Gastroesophageal sphincter (tissue), 4 donors: ENCODE results near the gene RIPK3. TPM values are rescaled to one million over a fixed set of nuclear protein-coding genes. Genes with fewer than 3 reads are reported as not detected.
A peak's percentile ranks its signal among the peaks of the same experiment; 100 is the strongest.
"Not testable (repeated sequence)": the region's sequence is repeated elsewhere in the genome, so short reads cannot be mapped to it uniquely, and the experiment has no call there.

Source experiments
- ATAC-seq: fragments of 150-250 bp; one replicate; pipeline ENCODE4 v1.9.1; 2016; ENCODE audit warnings: mild to moderate bottlenecking, moderate library complexity
- H3K27ac ChIP-seq, 4 donors: fragments of 200-600 bp; sonication (generic) in 3 of 4; 1 replicate in 3 of 4; 2 replicates in 1 of 4; pipeline ENCODE4 v1.5.1; 2016 to 2019
- H3K27me3 ChIP-seq: fragments of 200-600 bp; sonication (generic); one replicate; pipeline ENCODE4 v1.5.1; 2019
- H3K36me3 ChIP-seq, 2 donors: fragments of 200-600 bp; sonication (generic); one replicate each; pipeline ENCODE4 v1.5.1; 2019; ENCODE audit warnings: control low read depth in 1 of 2
- H3K4me1 ChIP-seq, 3 donors: fragments of 200-600 bp; sonication (generic); 1 replicate in 2 of 3; 2 replicates in 1 of 3; pipeline ENCODE4 v1.5.1; 2016 to 2019; ENCODE audit warnings: control low read depth in 2 of 3
- H3K4me3 ChIP-seq, 2 donors: fragments of 200-600 bp; sonication (generic); one replicate each; pipeline ENCODE4 v1.5.1; 2019; ENCODE audit warnings: mild to moderate bottlenecking in 1 of 2, moderate library complexity in 1 of 2
- H3K9me3 ChIP-seq, 3 donors: fragments of 200-600 bp; sonication (generic); one replicate each; pipeline ENCODE4 v1.5.1; 2017 to 2019; ENCODE audit warnings: control low read depth in 2 of 3
- EP300 ChIP-seq: sonication (generic); formaldehyde crosslinking; IDR thresholded peaks from one replicate; pipeline ENCODE4 v1.6.1; 2017; ENCODE audit warnings: antibody characterized with exemption, mild to moderate bottlenecking
- POLR2A ChIP-seq, 2 donors: fragments of 450-650 bp; IDR thresholded peaks; one replicate each; pipeline ENCODE4 v1.6.1; 2017; ENCODE audit warnings: antibody characterized with exemption in 2 of 2, mild to moderate bottlenecking in 2 of 2, moderate library complexity in 1 of 2
- POLR2AphosphoS5 ChIP-seq: sonication (generic); formaldehyde crosslinking; IDR thresholded peaks from one replicate; pipeline ENCODE4 v1.6.1; 2017; ENCODE audit warnings: antibody characterized with exemption
- WGBS, 2 donors: methylation state at CpG; one replicate each; pipeline ENCODE4 v1.1.5; 2018; ENCODE audit warnings: low coverage in 1 of 2; 5-methylcytosine and 5-hydroxymethylcytosine counted together
- total RNA-seq, 4 donors: library from RNA; depleted of rRNA; stranded (reverse); fragments of >200 nt; gene quantifications; one replicate each; pipeline ENCODE4 v1.1.0, GENCODE V29; 2016
- TF ChIP-seq, protein P1 (sequence below), 4 experiments: fragments of 200-600 bp in 2 of 4; fragments of 450-650 bp in 2 of 4; sonication (generic) in 1 of 4; IDR thresholded peaks; one replicate each; pipeline ENCODE4 v1.5.1; 2017 to 2019; ENCODE audit warnings: antibody characterized with exemption in 4 of 4, mild to moderate bottlenecking in 2 of 4, moderate library complexity in 2 of 4

The RIPK3 gene
- total RNA-seq, 4 donors from 2014 or later = 3.1 to 8.9 (median 3.9) TPM

- peaks cover 44% of the 10 kb centered on the region for H3K27me3 ChIP-seq
- H3K9me3 ChIP-seq = no peaks in the 10 kb centered on the region
- H3K27ac ChIP-seq = peak overlapping the region in 1 of 4 donors; percentile 37
- H3K4me1 ChIP-seq = peaks cover 0 to 33% (median 6%) of the 10 kb centered on the region in 3 donors
- no peak for TF ChIP-seq EP300
- no peak for TF ChIP-seq POLR2AphosphoS5
- ATAC-seq = no peak
- WGBS, 2 donors = 62 to 84% methylated on average over 3 to 6 of the region's 12 CpGs
- H3K4me3 ChIP-seq = no peak overlapping the region
- peaks cover 0 to under 1% of the 10 kb centered on the region in 2 donors for H3K36me3 ChIP-seq
Observed at GRCh38 chr14:24329073-24329663, 10.6 kb downstream of the RIPK3 start.

DNA sequence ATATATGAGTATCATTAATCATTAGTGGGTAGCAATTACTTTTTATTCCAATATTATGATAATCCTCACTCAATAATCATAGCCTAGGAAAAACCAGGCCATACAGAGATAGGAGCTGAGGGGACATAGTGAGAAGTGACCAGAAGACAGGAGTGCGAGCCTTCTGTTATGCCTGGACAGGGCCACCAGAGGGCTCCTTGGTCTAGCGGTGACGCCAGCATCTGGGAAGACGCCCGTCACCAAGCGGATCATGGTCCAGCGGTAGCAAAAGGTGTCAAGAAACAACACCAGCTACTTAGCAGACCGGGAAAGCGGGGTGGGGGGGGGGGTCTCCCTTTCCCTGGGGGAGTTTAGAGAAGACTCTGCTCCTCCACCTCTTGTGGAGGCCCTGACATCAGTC is 11.9 kb downstream of the RIPK3 start:
- TF ChIP-seq, protein P1, sequence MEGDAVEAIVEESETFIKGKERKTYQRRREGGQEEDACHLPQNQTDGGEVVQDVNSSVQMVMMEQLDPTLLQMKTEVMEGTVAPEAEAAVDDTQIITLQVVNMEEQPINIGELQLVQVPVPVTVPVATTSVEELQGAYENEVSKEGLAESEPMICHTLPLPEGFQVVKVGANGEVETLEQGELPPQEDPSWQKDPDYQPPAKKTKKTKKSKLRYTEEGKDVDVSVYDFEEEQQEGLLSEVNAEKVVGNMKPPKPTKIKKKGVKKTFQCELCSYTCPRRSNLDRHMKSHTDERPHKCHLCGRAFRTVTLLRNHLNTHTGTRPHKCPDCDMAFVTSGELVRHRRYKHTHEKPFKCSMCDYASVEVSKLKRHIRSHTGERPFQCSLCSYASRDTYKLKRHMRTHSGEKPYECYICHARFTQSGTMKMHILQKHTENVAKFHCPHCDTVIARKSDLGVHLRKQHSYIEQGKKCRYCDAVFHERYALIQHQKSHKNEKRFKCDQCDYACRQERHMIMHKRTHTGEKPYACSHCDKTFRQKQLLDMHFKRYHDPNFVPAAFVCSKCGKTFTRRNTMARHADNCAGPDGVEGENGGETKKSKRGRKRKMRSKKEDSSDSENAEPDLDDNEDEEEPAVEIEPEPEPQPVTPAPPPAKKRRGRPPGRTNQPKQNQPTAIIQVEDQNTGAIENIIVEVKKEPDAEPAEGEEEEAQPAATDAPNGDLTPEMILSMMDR (IDR thresholded peaks at IDR 0.05) = peak in 3 of 4 experiments; percentile 65 to 79 (median 74)
- H3K4me3 ChIP-seq, H3K9me3 ChIP-seq, H3K36me3 ChIP-seq, ATAC-seq: not testable (repeated sequence)
- WGBS, 2 donors = 0% methylated on average over 1 of the region's 9 CpGs
- H3K27ac ChIP-seq = peak overlapping the region in 1 of 4 donors; percentile 9
- peaks cover 0 to 21% (median 6%) of the 10 kb centered on the region in 3 donors for H3K4me1 ChIP-seq
- peaks cover 32% of the 10 kb centered on the region for H3K27me3 ChIP-seq

- Histone ChIP-seq H3K4me1 (peaks cover 0 to 15% (median under 1%) of the 10 kb centered on the region in 3 donors), H3K36me3 (peaks cover 0 to 4% of the 10 kb centered on the region in 2 donors), H3K4me3 (no peak overlapping the region), H3K27ac (peak overlapping the region in 1 of 4 donors; percentile 9), H3K9me3 (no peaks in the 10 kb centered on the region), H3K27me3 (peaks cover 25% of the 10 kb centered on the region)
- 60% methylated on average over 1 of the region's 2 CpGs; no CpG with 5 or more reads in 1 of the 2 donors for WGBS, 2 donors
- ATAC-seq = no peak
- TF ChIP-seq POLR2A (IDR thresholded peaks at IDR 0.05) (no peak), EP300 (no peak), POLR2AphosphoS5 (no peak)
- TF ChIP-seq, protein P1 (IDR thresholded peaks at IDR 0.05) = no peak
Observed at GRCh38 chr14:24327303-24327702, 12.5 kb downstream of the RIPK3 start.

DNA sequence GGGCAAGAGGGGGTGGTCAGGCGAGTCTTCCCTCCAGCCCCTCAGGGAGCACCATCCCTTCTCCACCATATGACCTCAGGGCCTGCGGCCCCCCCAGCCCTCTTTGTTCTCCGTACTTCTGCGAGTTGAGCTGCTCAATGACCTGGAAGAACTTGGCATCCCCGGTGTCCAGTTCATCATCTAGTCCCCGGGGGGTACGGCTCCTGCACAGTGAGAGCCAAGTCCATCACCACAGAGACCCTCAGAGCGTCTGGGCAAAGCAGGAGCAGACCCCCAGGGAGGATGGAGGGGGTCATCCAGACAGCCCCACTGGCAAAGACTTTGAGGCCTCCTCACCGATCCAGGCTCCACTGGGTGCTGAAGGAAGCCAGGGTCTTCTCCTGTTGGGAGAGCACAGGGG is 13.8 kb downstream of the RIPK3 start:
- Histone ChIP-seq H3K4me1 (peaks cover 0 to 8% (median 0%) of the 10 kb centered on the region in 3 donors), H3K9me3 (no peaks in the 10 kb centered on the region), H3K27ac (no peak overlapping the region), H3K27me3 (peaks cover 15% of the 10 kb centered on the region), H3K36me3 (peaks cover 0 to 4% of the 10 kb centered on the region in 2 donors), H3K4me3 (no peak overlapping the region)
- TF ChIP-seq POLR2A (IDR thresholded peaks at IDR 0.05) = peak in 1 of 2 donors; percentile 4
- no peak for TF ChIP-seq POLR2AphosphoS5
- TF ChIP-seq, protein P1 (IDR thresholded peaks at IDR 0.05) = no peak
- TF ChIP-seq EP300 = no peak
- ATAC-seq = no peak
- WGBS, 2 donors = 63 to 66% methylated on average over 2 to 4 of the region's 9 CpGs

- Histone ChIP-seq H3K27ac (no peak overlapping the region), H3K4me3 (no peak overlapping the region), H3K9me3 (no peaks in the 10 kb centered on the region), H3K4me1 (peaks cover 0 to 8% (median 0%) of the 10 kb centered on the region in 3 donors), H3K36me3 (peaks cover 0 to 4% of the 10 kb centered on the region in 2 donors), H3K27me3 (peaks cover 16% of the 10 kb centered on the region)
- 81 to 91% methylated on average over 2 to 5 of the region's 5 CpGs for WGBS, 2 donors
- ATAC-seq = no peak
- TF ChIP-seq POLR2AphosphoS5 (no peak), POLR2A (IDR thresholded peaks at IDR 0.05) (no peak), EP300 (no peak)
- TF ChIP-seq, protein P1 (IDR thresholded peaks at IDR 0.05) = no peak
Observed at GRCh38 chr14:24325041-24325530, 14.7 kb downstream of the RIPK3 start.
